Astrocyte (in vitro differentiated cells and primary cell): ENCODE measurements around the gene COG7.

Experiments used
- CTCF ChIP-seq: IDR thresholded peaks from 2 replicates; pipeline ENCODE4 v1.5.1; 2011; ENCODE audit warnings: low read depth, mild to moderate bottlenecking, inconsistent platforms, low read length, moderate library complexity; ENCODE audit not compliant: insufficient read depth
- EZH2 ChIP-seq: IDR thresholded peaks from 2 replicates; pipeline ENCODE4 v1.6.1; 2012; ENCODE audit warnings: mild to moderate bottlenecking, low read length, inconsistent platforms; ENCODE audit not compliant: insufficient read depth

GRCh38 chr16:23367564-23367963 lies 85.4 kb downstream of the COG7 start:
- TF ChIP-seq CTCF = no peak
- no peak for TF ChIP-seq EZH2
